Ureter (tissue), 1 donor: Measurements from ENCODE around the gene ADGRV1. TPM values are rescaled to one million over a fixed set of nuclear protein-coding genes. Genes with fewer than 3 reads are reported as not detected.

Experiments used
- DNase-seq: peaks from one replicate; pipeline ENCODE4 v3.0.0-alpha.2; 2020; ENCODE audit warnings: low spot score
- total RNA-seq: library from RNA; stranded (reverse); gene quantifications from one replicate; pipeline ENCODE4 v1.2.4, GENCODE V29; 2023
- donor health status: DM: yes; HTN: yes; CAD: no.

Gene ADGRV1
- total RNA-seq, 1 donor from 2014 or later, result 4.7 TPM

DNA sequence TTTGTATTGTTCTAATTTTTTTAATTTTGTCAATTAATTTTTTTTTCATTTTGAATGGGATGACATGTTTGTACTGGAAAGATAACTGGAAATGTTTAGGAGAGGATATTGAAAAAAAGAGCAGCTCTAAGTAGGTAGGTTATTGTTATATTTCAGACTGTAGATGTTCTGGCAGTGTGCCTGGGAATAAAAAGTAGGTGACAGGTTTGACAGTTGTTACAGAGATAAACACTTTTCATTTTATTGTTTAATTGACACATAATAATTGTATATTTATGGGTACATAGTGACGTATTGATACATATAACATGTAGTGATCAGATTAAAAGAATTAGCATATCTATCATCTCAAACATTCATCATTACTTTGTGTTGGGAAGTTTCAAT lies 545.5 kb downstream of the ADGRV1 start:
- no peak for DNase-seq

DNA sequence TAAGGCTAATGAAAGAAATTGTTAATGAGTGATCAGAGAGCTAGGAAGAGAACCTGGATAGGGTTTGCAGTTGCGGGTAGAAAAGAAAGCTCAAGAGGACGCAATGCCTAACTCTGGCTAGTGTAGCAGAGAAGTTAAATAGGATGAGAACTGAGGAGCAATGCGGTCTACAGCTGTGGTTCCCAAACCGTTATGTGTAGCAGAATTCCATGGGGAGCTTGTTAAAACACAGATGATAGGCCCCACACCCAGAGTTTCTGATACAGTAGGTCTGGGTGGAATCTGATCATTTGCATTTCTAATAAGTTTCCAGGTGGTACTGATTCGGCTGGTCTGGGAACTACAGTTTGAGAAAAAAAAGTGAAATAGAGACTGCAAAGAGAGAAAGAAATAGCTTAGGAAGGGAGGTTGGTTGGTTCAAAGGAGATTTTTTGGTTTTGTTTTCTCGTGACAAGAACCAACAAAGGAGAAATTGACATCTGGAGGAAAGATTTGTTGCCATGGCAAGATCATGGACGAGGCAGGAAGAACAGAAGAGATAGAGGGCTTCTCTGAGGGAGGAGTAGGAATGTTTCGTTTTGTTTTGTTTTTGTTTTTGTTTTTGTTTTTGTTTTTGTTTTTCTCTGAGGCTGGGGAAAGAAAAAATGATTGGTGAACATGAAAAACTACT lies 548.4 kb downstream of the ADGRV1 start:
- no peak for DNase-seq

DNA sequence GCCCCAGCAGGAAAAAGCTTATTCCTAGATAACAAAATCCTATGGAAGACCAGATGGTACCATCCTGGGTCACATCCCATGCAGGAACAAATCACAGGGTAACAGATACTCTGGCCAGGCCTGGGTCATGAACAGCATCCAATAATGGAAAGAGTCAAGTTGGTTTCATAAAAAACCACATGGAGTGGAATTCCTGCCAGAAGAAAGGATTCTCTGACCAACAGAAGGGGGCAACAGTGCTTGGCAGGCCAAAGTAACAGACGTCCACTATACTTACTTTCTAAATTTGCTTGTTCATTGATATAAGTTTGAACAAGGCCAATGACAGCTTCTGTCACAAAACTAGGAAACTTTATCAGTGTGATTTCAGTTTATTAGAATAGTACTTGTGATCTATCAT lies 551.0 kb downstream of the ADGRV1 start:
- no peak for DNase-seq

DNA sequence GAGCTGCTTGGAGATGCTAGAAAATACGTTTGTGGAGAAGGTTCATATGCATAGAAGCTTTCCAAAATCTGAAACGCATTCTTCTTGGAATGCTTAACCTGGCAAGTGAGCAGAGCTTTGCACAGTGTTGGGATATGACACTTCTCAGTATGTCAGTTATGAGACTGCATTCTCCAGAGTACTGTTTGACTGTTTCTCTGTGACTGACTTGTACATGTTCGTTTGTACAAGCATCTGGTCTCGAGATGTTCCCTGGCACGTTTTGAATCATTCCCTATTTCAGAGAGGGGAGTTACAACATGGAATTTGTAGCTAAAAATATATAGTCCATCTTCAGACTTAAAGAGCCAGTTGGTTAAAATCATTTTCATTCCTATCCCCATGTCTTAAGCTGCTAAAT lies 552.1 kb downstream of the ADGRV1 start:
- DNase-seq, result no peak

DNA sequence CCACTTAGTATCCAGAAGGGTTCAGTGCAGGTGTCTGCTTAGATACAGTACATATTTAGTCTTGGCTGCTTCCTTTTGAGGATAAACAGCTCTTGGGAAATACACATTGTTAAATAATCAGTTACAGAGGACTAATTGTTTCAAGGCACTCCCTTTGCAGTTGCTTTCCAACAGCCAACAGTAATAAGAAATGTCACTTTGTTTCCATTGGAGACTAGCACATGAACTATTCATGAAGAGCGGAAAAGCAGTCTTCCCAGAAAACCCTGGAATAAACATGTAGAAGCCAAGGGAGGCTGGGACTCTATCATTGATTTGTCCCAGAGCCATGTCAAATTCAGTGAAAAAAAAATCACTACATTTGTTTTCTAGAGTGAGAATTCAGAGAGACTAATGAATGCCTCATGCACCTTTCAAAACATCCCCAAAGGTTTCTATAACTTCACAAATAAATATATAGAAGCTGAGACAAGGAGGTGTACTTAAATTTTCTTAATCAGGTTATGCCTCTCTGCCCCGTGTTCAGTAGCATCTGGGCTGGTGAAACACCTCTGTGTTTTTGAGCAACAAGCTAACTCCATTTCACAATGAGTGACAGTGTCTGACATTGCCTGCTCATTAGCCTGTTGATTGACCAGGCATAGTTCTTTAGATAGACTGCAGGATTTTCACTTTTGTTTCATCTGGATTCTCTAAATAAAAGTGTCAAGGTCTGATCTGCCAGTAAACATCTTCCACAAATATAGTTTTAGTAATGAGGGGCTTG lies 553.1 kb downstream of the ADGRV1 start:
- DNase-seq, result no peak

DNA sequence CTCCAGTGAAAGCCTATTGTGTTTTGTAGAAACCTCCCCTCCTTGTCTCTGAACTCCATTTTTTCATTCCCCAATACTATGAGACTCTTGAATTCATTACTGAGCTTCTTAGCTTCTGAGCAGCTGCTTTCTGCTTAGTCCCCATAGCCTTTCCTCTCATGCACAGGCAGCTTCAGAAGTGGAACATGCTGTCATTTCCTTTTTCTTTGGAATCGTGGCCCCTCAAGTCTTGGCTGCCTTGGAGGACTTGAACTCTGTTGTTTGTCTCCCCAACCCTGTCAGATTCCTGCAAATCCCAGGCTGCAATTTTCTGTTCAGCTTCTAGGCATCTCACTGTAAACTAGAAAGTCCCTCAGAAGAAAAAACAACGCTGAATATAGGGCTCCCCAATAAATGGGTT lies 556.1 kb downstream of the ADGRV1 start:
- DNase-seq, result no peak

DNA sequence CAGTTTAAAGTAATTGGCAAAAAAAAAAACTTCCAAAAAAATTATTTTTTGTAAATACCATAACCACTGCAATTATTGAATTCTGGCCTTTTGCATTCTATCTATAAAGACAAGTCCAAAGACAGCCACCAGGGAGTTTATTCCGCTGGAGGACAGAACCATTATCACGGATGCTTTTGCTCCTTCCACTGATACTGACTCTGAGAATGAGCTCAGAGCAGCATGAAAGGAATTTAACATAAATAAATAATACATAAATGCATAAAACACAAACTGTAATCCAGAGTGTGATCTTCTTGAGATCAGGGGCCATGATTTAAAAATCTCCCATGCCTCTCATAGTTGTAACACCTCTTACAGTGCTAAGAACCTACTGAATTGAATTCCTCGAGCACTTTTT lies 559.8 kb downstream of the ADGRV1 start:
- DNase-seq, result no peak

DNA sequence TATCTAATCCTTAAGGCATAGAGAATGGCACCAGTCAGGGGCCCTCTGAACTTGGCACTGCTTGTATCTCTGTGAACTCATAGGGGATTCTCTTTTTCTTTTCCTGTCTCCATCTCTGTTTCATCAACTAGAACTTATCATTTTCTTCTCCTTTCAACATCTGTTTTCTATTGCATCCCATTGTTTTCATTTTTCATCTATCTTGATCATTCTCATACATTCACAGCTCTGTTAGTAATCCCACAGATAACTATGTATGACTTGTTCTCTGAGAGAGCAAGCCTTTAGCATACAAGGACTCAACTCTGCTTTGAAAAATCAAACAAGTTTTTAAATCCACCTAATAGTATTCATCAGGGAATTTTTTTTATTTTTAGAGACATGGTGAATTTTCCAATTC lies 560.2 kb downstream of the ADGRV1 start:
- DNase-seq, result no peak

DNA sequence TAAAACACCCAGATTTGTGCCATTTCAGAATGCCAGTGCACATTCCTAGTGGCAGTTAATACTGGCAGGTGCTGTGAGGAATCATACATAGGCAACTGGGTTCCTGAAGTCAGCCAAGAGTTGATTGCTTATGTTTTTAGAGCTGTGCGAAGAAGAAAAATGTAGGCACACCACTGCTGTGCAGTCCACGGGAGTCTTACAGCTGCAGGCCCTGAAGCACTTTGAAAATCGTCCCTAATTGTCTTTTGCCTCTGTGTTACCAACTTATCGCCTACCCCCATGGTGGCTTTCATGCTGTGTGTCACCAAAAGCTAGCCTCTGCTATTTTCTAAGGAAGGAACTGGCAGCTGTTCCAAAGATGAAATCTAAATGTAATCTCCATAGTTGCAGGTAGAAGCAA lies 560.6 kb downstream of the ADGRV1 start:
- DNase-seq, result no peak

DNA sequence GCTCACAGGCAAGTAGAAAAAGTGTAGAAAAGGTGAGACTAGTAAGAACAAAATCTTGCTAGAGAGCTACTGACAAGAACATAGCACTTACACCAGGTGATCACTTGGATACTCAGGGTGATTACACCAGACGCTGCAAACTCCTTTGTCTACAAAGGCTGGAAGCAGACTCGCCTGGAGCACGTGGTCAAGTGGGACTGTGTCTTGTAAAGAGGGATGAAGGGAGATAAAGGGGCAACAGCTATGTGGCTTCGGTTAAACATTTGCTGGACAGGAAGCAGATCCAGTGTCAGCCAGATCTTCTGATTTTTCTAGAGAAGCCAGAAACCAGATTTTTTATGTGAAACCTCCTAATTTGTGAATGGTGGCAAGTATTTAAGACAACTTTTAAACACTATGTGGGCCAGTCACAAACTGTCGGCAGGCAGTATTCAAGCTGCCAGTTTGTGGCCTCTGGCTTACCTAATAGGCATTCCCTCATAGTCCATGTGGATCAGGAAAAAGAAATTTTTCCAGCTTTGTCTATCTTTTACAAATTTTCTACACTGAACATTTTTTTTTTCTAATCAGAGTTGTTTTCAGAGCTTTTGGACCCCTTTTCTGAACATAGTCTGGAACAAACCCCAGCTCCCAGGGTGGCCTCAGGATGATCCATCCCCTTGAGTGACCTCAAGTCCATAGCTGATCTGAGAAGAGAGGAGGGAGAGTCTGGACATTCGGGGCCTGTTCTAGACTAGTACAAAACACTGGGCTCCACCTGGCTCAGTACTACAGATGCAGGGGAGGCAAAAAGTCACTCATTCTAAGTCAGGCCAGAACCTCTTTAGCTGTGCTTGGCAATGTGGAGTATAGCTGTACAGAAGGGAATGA lies 561.6 kb downstream of the ADGRV1 start:
- no peak for DNase-seq

DNA sequence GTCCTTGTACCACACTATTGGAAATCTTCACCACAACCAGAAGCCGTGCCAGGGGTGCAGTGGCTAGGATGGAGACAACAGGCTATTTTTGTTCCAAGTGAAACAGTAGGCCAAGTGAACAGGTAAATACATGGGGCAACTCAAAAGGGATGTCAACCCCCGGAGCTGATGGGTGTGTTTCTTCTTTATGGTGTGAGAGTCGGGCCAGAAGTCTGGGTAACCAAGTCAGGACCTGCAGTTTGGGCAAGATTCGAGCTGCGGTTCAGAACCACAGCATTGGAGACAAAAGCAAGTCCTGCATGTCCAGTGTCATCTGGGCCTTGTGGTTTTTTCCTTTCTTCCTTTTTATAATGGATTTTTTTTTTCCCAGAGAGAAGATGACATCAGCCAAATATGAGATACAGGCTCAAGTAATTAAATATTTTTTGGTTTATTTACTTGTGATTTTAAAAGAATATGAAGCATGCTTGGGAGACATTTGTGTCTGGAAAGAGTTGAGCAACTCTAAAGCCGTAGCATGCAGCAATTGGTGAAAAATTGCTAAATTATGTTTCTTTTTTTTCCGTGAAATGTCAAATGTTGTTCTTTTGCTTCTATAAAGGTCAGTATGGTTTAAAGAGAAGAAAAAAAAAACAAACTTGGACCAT lies 562.9 kb downstream of the ADGRV1 start:
- DNase-seq, result no peak

DNA sequence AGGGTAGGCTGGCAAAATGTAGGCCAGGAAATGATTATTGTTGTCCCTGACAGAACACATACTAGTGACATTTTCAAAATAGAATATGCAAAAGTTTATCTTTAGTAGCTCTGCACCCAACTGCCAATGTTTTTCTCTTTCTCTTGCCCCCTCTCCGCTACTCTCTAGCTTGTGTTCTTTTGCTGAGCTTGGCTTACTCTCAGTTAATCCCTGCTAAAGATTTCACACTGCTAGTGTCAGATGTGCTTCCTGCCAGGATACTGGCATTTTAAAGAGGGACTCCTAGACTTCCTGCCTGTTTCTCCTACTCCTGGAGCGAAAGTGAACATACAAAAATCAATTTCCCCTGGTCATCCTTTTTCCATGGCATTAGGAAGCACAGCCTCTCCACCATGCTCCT lies 564.1 kb downstream of the ADGRV1 start:
- no peak for DNase-seq

DNA sequence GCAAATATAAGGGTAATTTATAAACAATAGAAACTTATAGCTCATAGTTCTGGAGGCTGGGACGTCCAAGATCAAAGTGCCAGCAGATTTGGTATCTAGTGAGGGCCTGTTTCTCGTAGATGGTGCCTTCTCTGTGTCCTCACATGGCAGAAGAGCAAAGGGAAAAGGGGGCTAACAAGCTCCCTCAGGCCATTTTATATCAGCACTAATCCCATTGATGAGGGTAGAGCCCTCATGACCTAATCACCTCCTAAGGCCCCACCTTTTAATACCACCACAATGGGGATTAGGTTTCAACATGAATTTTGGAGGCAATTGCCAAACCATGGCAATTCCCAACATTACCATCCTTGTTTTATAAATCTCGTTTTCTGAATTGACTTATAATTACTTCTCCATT lies 564.7 kb downstream of the ADGRV1 start:
- DNase-seq, result no peak

DNA sequence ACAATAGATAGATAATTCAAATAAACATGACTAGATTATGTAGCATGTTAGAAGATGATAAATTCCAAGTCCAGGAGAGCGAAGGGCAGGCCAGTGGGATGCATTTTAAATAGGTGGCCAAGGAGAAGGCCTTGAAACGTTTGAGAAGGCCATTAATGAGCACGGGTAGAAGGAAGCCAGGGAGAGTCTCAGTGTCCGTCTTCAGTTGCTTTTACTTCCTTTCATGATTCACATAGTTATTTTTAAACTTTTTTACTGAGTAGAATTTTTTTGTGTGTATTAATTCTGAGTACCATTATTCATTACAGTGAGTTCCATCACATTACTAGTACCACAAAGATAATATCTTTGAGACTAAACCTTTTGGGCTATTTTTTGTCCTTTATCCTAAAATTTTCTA lies 565.3 kb downstream of the ADGRV1 start:
- DNase-seq, result no peak

DNA sequence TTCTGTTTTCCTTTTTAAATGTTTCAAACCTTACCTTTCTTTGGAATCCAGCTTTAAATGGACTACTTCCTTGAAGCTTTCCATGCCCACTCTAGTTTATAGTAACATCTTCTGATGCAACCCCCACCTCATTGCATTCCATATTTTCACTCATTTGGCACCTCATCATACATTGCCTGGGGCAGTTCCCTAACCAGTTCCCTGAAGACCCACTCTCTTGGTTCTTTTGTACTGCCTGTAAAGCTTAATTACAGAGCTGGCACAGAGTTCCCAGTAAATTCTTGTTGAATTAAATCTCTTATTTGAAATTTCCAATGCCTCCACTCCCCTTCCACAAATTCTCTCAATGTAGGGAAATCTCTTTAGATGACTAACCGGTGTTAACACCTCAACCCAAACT lies 567.3 kb downstream of the ADGRV1 start:
- DNase-seq, result no peak

DNA sequence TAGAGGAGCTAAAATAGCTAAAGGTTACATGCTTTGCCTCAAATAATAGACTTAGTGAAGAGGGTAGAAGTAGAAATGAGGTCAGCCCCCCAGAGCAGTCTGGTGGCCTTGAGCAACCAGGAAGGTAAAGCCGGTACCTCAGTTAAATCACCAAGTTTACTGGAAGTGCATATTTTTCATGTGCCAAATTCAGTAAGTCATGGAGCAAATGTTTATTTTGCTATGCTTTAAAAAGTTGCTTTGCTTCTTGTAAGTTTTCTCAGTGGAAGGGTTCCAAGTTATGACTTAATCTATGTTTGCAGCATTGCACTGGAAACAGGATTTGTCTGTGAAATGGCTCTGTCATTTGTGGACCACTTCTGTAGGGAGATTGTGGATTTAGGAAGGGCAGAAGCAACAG lies 567.9 kb downstream of the ADGRV1 start:
- no peak for DNase-seq

DNA sequence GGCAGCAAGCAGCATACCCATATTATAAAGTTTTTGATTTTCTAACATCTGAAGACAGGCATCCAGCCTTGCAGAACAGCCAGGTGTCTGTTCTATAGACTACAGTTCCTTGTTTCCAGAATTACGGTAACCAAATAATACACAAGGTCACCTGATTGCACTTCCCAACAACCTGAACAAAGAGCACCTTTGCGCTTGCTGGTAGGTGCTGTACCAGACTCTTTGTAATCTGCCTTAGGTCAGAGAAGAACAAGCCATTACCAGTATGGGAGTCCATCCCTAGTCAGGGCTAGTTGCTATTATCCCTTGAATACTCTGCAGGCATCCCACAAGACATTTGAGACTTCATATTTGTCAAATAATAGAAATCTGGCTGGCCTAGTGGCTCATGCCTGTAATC lies 568.3 kb downstream of the ADGRV1 start:
- DNase-seq, result no peak

DNA sequence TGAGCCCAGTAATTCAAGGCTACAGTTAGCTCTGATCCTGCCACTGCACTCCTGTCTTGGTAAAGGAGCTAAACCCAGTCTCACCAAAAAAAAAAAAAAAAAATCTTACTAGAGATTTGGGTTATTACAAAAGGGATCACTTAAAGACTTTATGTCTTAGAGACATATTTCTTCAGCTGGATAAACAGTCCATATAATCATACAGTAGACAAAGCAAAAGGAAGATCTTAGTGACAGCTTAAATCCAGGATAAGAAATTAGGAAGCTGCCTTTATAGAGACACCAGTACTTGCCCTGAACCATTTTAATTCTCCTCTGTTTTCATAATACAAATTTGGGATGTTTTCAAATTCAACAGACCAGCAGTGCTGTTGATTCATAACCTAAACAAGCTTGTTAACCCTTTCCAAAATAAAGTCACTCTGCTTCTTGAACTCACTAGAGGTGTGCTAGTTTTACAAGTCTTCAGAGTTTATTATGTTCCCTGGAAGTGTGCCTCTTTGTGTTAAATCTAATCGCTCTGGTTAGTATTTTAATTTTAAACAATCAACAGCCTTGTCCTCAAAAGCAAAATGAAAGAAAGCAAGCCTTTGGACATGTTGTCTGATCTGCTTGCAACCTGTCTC lies 569.0 kb downstream of the ADGRV1 start:
- DNase-seq, result no peak

DNA sequence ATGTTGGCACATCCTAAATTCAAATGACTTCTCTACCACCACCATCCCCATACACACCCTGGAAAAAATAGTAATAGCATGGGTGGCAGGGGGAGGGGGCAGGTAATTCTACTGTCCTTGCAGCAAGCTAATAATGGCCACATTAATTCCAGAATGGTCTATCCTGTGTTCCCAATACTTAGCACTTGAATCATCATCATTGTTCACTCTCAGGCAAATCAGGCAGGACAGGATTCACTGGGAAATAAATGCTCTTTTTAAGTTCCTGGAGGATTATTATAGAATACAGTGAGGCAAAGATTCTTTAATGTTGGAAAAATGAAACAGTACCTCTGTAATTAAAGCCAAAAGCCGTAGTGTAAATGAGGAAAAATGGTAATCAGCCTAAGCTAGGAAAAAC lies 570.0 kb downstream of the ADGRV1 start:
- DNase-seq, result no peak

DNA sequence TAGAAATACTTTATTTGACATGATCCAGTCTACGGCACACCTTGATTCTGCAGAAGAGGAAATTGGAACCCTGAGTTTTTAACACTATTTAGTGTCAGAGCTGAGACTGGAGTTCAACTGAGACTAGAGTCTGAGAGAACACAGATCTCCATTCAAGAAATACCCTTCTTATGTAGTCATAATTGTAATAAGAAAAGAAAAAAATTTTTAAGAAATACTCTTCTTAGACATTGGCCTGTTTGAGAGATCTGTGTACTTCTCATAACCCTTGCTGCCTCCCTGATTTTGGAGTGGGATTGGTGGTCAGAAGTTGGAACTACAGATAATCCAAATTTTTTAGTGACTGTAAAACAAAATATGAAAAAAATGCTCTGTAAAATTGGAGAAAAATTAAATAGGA lies 571.2 kb downstream of the ADGRV1 start:
- no peak for DNase-seq

DNA sequence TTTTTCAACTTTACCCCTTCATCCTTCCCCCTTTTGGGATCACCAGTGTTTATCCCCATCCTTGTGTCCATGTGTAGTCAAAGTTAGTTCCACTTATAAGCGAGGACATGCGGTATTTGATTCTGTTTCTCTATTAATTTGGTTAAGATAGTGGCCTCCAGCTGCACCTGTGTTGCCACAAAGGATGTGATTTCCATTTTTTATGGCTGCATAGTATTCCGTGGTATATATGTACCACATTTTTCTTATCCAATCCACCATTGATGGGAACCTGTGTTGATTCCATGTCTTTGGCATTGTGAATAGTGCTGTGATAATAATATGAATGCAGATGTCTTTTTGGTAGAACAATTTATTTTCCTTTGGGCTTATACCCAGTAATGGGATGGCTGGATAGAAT lies 572.2 kb downstream of the ADGRV1 start:
- no peak for DNase-seq

DNA sequence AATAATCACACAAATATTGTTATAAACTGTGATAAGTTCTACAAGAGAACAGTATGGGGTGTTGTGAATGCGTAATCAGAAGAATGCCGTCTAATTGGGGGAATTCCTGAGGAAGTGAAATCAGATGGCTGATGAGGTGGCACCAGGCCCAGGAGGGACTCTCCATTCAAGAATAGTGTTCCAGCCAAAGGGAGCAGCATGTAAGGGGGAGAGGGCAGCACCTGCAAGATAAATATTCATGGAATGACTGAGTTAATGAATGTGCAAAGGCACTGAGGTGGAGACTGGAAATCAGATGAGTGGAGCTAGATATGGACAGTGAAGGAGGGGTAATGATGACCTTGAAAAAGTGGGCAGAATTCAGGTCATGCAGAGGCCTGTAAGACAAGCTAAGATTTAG lies 574.0 kb downstream of the ADGRV1 start:
- DNase-seq, result no peak
